NCI-H2029 (cell line): Measurements from ENCODE around the gene TAS1R3.

Experiments
- DNase-seq: peaks from one replicate; lab custom pipeline; 2025; lab: John Stamatoyannopoulos, UW

Gene TAS1R3

DNA sequence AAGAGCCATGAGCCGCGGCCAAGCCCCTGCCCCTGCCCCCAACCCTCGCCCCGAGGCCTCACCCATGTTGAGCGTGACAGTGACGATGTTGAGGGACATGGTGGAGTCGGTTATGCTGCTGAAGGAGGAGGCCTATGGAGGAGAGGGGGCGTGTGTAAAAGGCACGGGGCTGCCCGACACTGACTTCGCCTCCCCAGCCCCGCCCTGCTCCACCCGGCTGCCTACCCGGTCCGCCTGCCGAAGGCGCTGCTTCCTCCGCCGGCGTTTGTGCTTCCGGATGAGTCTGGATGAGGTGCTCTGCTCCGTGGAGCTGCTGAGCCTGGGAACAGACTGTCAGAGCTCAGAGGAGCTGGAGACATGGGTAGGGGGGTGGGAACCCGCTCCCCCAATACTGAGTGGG lies 9.1 kb downstream of the TAS1R3 start:
- DNase-seq = no peak

DNA sequence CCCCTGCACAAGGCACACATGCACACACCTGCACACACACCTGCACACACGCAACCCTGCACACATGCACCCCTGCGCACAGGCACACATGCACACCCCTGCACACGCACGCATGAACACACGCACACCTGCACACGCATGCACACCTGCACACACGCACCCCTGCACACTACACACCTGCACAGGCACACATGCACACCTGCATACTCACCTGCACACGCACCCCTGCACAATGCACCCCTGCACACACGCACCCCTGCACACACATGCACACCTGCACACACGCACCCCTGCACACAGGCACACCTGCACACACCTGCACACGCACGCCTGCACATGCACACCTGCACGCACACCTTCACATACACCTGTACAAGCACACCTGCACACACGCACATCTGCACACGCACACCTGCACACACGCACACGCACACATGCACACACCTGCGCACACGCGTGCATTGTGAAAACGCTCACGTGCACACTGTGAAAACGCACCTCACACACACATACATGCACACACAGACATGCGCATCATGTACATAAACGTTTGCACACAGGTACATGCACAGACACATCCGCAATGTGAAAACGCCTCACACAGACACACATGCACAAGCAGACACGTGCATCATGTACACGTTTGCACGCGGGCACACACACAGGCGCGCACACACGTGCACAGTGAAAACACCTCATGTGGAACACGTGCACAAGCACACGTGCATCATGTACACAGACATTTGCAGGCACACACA lies 9.9 kb downstream of the TAS1R3 start:
- no peak for DNase-seq

DNA sequence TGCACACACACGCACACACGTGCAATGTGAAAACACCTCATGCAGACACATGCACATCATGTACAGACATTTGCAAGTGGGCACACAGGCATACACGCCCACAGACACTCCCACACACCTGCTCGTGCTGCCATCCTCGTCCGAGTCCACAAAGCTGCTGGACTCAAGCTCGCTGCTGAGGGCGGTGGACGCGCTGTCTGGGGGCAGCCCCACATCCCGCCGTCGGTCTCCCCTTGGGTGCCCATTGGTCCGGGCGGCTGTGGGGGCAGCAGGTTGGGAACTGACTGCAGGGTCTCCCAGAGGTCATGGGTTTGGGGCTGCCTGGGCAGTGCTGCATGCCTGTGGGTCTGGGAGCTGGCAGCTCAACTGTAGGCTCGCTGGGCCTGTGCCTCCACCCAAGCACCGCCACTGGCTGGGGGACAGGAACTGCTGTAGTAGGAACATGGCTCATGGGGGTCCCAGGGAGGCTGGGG lies 10.5 kb downstream of the TAS1R3 start:
- DNase-seq = no peak

DNA sequence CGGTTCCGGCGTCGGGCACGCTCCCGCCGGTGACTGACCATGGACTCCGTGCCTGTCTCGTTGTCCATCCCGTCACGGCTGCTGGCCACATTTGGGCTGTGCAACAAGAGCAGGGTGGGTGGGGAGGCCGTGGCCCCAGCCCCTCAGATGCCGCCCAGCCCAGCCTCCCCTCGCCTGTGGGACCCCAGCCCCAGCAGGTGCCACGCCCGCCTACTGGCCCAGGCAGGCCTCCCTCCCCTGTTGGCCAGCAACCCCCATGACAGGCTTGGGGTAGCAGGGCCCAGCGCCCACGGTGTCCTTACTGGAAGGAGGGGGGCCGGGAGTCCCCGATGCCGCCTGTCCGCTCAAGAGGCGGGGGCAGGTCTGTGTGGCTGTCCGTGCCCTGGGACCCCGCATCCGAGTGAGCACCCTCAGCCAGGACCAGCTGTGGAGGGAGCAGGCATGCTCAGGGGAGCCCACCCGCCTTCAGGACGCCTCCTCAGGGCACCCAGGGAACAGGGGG lies 11.0 kb downstream of the TAS1R3 start:
- DNase-seq = no peak

DNA sequence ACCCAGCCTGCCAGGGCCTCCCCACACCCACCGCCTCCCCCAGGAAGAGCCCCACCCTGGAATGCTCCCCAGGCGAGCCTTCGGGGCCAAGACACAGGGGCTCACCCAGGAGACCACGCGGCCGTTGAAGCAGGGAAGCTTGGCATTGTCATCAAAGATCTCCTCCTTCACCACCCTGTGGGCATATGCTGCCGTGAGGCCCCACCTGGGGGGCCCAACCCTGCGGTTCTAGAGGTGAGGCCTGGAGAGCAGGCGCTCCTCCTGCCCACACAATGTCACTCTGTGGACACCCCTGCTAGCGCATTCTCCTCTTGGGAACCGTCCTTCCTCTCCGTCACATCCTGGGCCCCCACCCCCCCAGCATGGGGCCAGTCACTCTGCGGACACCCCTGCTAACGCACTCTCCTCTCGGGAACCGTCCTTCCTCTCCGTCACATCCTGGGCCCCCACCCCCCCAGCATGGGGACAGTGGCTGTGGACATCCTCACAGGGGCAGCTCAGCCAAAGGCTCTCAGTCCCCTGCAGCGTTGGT lies 11.6 kb downstream of the TAS1R3 start:
- no peak for DNase-seq

DNA sequence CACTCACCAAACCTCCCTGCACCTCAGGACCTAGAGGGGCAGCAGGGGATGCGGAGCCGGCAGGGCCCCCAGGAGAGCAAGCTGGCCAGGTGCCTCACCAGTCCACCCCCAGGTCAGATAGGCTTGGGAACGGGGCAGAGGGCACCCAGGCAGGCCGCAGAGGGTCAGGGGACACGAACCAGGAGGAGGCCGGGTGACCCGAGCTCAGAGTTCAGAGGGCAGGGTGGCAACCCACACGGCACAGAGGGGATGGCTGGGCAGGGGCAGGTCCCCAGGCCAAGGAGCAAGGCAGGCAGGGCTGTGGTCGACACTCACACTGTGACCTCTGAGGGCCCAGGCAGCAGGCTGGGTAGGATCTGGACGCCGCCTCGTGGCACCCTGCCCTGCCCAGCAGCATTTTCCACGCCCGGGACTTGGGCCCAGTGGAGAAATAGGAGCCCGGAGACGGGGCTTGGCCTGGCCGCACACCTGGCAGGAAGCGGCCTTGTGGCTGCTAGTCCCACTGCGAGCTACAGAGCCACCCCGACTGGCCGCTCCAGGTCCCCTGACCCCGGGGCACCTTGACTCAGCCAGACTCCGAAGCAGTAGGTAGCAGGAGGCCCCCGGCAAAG lies 12.8 kb downstream of the TAS1R3 start:
- no peak for DNase-seq

DNA sequence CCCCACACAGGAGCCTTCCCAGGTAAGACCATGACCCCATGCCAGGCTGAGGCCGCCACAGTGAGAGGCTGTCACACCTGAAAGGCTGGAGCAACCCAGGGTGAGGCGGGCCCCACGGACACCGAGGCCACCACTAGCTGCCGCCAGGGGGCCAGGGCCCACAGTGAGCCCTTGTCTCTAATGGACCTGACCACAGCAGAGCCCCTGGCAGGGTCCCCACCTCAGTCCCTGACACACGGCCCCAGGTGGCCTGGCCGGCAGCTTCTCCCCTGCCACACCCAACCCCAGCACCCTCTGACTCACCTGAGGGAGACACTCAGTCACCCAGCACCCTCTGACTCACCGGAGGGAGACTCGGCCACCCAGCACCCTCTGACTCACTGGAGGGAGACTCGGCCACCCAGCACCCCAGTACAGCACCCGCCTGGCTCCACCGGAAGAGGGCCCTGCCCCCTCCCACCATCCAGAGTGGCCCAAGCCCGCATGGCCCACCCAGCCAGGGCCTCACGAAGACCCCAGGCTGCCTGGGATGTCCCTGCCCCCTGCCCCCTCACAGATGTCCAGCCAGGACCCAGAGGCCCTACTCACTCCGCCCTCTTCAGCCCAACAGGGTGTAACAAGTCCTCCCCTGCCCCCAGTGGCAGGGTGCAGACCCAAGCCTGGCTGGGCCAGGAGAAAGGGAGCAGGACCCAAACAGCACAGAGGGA lies 13.7 kb downstream of the TAS1R3 start:
- DNase-seq = no peak

DNA sequence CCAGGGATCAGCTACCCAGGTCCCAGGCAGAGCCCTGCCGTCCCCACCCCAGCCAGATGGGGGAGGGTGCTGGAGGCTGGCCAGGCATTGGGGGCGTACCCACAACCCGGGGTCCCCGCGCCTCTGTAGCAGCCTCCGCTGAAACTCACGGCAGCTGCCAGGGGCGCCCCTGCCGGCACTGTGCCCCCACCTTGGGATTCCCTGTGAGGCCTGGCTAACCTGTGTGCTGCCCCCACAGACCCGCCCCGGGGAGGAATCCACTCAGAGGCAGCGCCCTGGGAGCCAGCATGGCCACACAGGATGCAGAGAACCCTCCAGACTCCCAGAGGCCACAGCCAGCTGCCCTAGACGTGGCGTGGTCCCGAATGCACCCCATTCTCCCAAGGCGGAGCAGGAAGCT lies 14.3 kb downstream of the TAS1R3 start:
- no peak for DNase-seq

DNA sequence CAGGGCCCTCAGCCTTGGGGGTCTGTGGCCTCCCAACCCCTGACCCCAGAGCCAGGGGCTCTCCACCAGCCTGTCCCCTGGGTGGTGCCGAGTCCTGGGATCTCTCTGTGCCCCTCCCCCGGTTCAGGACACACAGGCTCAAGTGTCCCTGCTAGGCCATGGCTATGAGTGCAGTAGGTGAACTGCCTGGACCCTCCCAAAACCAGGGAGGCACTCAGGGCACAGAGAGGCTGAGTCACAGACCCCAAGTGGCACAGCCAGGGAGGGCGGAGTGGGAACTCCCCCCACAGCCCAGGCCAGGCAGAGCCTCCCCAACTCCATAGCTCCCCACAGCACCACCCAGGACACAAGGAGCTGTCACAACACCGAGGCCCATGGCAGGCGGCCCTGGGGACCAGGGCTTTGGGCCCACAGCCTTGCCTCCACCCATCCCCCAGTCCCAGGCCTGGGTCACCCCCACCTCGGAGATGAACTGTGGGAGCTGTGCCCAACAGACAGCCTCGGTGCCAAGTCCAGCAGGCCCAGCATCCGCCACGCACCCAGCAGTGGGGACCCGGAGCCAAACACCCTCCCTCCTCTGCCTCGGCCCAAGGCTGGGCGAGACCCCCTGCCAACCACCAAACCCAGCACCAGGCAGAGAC lies 14.9 kb downstream of the TAS1R3 start:
- no peak for DNase-seq

DNA sequence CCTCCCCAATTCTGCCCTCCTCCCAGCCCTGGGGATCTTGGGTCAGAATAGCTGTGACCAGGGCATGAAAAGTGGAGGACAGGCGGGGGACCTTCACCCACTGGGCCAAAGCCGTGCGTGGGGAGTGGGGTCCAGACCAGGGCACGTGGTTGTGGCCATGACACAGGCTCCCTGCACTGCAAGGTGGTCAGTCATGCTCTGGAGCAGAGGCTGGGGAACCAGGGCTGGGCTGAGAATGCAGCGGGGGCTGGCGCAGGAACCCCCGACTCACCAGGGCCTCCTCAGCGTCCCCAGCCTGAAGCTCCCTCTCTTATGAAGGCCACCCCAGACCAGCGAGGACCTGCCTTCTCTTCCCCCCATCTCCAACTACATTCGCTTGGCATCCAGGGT lies 15.4 kb downstream of the TAS1R3 start:
- no peak for DNase-seq

DNA sequence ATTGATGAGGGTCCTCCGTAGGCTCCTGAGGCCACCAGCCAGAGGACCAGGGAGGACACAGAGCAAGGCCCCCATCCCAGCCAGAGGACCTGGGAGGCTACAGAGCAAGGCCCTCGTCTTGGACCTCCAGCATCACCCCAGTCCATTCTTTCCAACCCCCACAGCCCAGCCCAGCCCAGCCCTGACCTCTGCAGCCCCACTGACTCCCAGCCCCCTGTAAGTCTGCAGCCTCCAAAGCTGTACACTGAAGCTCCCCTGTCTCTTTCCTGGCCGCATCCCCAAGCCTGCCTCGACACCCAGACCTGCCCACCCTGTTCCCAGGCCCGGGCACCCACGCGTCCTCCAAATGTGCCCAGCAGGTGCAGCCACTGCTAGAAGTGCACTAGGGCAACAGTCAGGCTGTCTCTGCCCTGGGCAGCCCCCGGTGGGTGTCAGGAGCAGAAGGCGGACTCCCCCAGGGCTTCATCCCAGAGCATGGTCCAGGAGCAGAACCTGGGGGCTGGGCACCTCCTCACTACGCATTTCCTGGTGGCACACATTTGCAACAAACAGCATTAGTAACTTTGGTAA lies 16.0 kb downstream of the TAS1R3 start:
- DNase-seq = no peak

DNA sequence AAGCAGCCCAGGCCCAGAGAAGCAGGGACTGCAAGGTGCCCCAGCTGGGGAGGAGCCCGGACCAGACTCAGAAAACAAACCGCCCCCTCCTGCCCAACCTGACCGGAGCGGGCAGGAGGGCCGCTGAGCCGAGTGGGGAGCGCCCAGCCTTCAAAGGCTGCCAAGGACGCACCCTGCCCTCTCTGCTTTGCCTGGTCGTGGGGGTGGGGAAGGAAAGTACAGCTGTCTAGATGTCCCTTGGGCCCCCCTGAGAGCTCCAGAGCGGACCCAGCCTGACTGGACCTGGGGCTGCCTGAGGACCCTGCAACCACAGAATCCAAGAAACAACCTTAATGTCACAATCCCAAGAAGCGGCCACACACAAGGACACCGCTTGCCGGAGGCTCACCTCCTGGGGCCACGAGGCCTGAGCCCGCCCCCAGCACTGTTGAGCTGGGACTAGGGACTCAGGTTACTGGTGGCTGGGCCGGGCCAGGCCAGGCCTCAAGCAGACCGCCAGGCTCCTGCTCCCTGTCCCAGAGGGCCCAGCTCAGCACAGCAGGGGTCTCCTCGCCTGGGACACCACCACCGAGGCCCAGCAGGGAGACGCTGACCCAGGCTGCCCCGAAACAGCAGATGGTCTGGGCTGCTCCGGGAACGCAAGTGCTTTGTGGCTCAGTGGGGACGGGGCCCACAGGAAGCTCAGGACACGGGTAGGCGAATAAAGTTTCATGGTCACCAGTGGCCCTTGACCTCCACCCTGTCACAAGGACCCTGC lies 16.8 kb downstream of the TAS1R3 start:
- DNase-seq = no peak

DNA sequence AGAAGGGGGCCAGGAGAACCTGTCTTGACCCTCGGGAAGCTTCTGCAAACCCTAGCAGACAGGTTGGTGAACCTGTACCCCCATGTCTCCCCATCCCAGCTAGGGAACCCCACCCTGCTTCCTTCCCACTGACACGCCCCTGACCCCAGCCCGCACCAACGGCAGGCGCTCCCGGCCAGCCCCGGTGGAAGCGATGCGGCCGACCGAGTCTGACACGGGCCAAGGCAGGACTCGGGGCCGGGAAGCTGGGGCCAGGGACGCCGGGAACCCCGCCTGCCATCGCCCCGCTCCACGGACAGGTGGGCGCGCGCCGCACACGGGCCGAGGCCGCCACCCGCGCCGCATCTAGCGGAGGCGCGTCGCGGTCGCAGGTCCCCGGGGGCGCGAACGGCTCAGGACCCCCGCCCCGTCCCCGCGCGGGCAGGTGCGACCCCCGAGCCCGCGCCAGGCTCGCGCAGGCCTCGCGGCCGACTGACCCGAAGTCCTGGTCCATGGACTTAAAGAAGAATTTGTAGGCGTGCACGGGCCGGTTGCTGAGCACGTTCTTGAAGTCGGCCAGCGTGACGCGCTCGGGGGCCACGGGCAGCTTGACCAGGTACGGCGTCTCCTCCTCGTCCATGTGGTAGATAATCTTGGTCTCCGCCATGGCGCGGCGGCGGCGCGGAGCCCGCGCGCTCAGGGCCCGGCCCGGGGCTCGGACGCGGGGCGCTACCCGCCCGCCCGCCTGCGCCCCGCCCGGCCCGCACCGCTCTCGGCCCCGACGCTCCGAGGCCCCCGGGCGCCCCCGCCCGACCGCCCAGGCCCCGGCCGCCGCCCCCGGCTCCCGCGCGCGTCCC lies 17.6 kb downstream of the TAS1R3 start:
- DNase-seq = no peak

DNA sequence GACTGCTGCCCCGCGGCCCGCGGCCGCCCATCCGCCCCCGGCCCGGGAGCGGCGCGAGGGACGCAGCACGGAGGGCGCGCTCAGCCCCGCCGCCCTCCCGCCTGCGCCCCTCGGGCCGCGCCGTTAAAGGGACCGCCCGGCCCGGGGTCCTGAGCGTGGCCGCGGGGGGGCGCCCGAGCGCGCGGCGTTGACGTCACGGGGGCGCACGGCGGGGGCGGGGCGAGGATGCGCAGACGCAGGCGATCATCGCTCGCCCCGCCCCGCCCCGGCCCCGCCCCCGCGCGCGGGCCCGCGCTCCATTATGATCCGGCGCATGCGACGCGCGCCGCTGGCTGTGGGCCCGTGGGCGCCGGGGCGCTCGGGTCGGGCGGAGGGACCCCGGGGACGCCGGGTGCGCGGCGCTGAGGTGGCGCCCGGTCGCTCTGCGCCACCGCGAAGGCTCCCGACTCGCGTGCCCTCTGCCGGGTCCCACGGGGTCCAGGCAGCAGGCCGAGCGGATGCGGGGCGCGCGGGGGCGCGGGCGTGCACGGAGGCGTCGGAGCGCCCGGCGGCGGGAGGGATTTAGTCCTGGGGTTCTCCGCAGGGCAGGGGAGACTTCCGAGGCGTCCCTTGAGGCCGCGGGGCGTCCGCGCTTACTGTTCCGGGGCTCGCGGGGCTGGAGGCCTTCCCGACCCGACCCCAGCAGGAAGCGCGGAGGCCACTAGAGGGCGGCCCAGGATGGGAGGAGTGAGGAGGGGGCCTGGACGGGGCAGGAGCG lies 18.4 kb downstream of the TAS1R3 start, which contains the start of gene DVL1:
DVL1 (minus strand) TSS at position 163 of the 757 bp plus-strand sequence. CDS start 353 bp downstream, outside the sequence.
- peak; percentile 13 for DNase-seq

DNA sequence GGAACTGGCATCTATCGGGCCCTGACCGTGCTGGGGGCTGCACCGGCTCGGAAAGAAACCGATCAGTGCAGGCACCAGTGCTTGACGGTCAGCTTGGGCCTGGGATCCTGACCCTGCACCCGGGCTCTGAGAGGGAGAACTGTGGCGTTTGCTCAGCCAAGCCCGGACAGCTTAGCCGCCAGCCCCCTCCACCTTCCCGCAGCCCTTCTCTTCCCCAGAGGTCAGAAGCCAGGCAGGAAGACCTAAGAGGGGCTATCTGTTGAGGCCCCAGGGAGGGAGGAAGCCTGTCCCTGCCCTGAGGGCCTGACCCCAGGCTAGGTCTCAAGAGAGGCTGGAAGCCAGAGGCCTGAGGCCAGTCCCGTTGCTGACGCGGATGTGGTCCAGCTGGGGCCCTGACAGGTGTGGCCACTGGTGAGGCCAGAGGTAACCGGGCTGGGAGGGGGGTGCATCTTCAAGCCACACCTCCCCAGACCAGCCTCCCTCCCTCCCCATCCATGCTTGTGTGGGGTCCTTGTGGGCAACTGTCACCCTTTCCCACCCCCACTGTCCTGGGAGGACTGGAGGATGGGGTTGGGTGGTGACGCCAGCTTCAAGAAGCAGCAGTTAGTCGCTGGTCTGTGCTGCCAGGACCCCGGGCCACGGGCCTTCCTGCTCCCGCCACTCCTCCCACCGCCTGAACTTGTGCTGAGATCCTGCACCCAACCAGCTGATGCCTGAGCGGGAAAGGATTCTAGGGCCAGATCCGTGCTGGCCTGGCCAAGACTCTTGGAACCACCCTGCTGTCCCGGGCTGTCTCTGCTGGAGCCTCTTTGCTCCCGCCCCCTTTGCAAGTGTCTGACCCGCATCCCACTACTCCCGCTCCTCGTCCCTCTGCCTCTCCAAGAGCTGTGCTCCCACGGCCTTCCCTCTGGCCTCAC lies 20.7 kb downstream of the TAS1R3 start:
- DNase-seq = no peak

DNA sequence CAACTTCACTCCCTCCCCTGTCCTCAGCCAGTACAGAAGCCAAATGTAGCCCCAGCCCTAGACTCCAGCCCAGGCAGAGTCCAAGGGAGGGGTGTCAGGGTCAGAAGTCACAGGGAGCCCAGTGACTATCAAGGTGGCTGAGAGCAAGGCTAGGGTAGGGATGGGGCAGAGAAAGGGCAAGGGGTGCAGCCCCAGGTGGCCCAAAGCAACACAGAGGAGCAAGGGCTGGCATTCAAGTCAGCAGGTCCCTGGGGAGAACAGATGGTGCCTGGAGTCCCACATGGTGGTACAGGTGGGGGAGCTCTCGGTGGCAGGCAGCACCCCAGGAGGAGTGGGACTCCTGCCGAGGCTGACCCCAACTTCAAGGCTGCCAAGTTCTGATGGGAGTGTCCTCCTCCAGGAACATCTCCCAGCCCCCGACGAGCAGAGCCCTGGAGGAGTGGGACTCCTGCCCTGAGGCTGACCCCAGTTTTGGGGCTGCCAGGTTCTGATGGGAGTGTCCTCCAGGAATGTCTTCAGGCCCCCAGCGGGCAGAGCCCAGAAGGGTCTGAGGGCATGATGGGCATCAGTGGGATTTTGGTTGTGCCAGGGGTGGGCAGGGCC lies 21.8 kb downstream of the TAS1R3 start:
- no peak for DNase-seq

DNA sequence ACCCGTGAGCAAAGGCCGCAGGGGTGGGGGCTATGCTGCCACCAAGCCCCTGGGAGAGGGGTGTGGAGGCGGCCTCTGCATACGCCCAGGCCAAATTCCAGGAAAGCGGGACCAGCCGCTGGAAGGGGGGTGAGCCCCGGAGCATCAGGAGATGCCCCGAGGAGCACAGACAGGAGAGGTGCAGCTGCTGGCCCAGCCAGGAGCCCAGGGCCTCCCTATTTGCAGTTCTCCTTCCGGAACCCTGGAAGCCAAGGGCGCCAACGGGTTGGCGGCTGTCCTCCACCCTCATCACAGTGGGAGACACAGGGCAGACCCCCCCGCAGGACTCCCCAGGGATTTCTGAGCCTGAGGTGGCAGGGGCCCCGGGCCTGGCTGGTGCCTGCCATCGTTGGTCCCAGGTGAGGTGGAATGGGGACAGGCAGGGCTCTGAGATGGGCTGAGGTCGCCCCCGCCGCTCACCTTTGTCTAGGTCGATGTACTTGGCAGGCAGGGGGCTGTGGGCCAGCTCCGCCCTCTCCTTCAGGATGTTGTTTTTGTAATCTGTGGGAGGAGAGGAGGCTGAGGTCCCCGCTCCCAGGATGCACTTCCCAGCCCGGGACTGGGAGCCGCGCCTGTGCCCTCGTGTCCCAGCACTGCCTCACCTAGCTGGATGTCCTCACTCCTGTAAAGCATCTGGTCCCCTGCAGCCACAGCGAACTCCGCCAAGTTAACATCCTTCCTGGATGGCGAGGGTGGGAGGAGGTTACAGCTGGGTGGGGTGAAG lies 22.5 kb downstream of the TAS1R3 start:
- DNase-seq = no peak
